Loucy (cell line): ENCODE data around the gene LGR4.

Source experiments
- H2AFZ ChIP-seq: fragments of 200-600 bp; sonication (generic); 2 replicates; pipeline ENCODE4 v1.6.0; 2016; ENCODE audit warnings: antibody characterized with exemption, mild to moderate bottlenecking, low read length, moderate library complexity
- H3F3A ChIP-seq: fragments of 200-600 bp; 2 replicates; pipeline ENCODE4 v1.6.0; 2016; ENCODE audit warnings: antibody characterized with exemption, low read depth, mild to moderate bottlenecking
- H3K27me3 ChIP-seq: fragments of 200-600 bp; sonication (generic); 2 replicates; pipeline ENCODE4 v1.6.1; 2014; ENCODE audit warnings: low read length, mild to moderate bottlenecking; ENCODE audit not compliant: insufficient read depth, poor library complexity, severe bottlenecking
- H3K36me3 ChIP-seq: fragments of 200-600 bp; sonication (generic); 2 replicates; pipeline ENCODE4 v1.6.1; 2016; ENCODE audit warnings: low read length; ENCODE audit not compliant: insufficient read depth
- H3K4me1 ChIP-seq: fragments of 200-600 bp; sonication (generic); 2 replicates; pipeline ENCODE4 v1.5.1; 2014; ENCODE audit warnings: low read length, mild to moderate bottlenecking; ENCODE audit not compliant: insufficient read depth, poor library complexity, severe bottlenecking
- H3K4me2 ChIP-seq: fragments of 200-600 bp; sonication (generic); 2 replicates; pipeline ENCODE4 v1.6.0; 2014; ENCODE audit warnings: antibody characterized with exemption, low read length, low read depth, mild to moderate bottlenecking; ENCODE audit not compliant: poor library complexity, severe bottlenecking
- H3K4me3 ChIP-seq: fragments of 200-600 bp; sonication (generic); 2 replicates; pipeline ENCODE4 v1.5.1; 2014; ENCODE audit warnings: low read length, mild to moderate bottlenecking, mixed read lengths; ENCODE audit not compliant: poor library complexity, severe bottlenecking
- H3K79me2 ChIP-seq: fragments of 200-600 bp; sonication (generic); 2 replicates; pipeline ENCODE4 v1.6.1; 2014; ENCODE audit warnings: low read length; ENCODE audit not compliant: insufficient read depth
- H3K9ac ChIP-seq: fragments of 200-600 bp; sonication (generic); 2 replicates; pipeline ENCODE4 v1.6.0; 2014; ENCODE audit warnings: mild to moderate bottlenecking, low read depth, low read length, moderate library complexity; ENCODE audit not compliant: poor library complexity, severe bottlenecking
- H3K9me2 ChIP-seq: fragments of 200-600 bp; sonication (generic); replicated peaks from 2 replicates; pipeline ENCODE4 v1.6.1; 2016; ENCODE audit warnings: low read depth, low read length, mixed read lengths
- H3K9me3 ChIP-seq: fragments of 200-600 bp; sonication (generic); 2 replicates; pipeline ENCODE4 v1.6.1; 2014; ENCODE audit warnings: mild to moderate bottlenecking, antibody characterized with exemption, low read length, low read depth; ENCODE audit not compliant: insufficient read depth
- H4K20me1 ChIP-seq: fragments of 200-600 bp; sonication (generic); 2 replicates; pipeline ENCODE4 v1.6.0; 2014; ENCODE audit warnings: antibody characterized with exemption, low read length, mild to moderate bottlenecking; ENCODE audit not compliant: insufficient read depth, poor library complexity, severe bottlenecking
- CTCF ChIP-seq: fragments of 200-600 bp; sonication (generic); conservative IDR thresholded peaks from 2 replicates; pipeline ENCODE4 v1.5.1; 2014; ENCODE audit warnings: mild to moderate bottlenecking, antibody characterized with exemption, low read length
- EZH2phosphoT487 ChIP-seq: fragments of 200-600 bp; IDR thresholded peaks from 2 replicates; pipeline ENCODE4 v1.6.1; 2018; ENCODE audit warnings: antibody characterized with exemption, mild to moderate bottlenecking, moderate library complexity, borderline replicate concordance

The LGR4 gene

GRCh38 chr11:27460158-27460978 lies 12.2 kb downstream of the LGR4 start:
- Histone ChIP-seq H3K4me2 (no peak overlapping the region), H3K9me3 (no peaks in the 10 kb centered on the region), H2AFZ (no peak overlapping the region), H3K79me2 (no peaks in the 10 kb centered on the region), H3K4me3 (no peak overlapping the region), H3F3A (no peaks in the 10 kb centered on the region), H4K20me1 (no peaks in the 10 kb centered on the region), H3K4me1 (no peaks in the 10 kb centered on the region), H3K27me3 (no peaks in the 10 kb centered on the region), H3K36me3 (no peaks in the 10 kb centered on the region), H3K9me2 (no peaks in the 10 kb centered on the region), H3K9ac (no peak overlapping the region)
- TF ChIP-seq EZH2phosphoT487 (no peak), CTCF (no peak)

GRCh38 chr11:27459191-27459590 lies 13.4 kb downstream of the LGR4 start:
- H3K9me3 ChIP-seq = no peaks in the 10 kb centered on the region
- H3K4me1 ChIP-seq = no peaks in the 10 kb centered on the region
- no peaks in the 10 kb centered on the region for H3K36me3 ChIP-seq
- no peaks in the 10 kb centered on the region for H3F3A ChIP-seq
- no peak overlapping the region for H3K4me3 ChIP-seq
- no peaks in the 10 kb centered on the region for H3K79me2 ChIP-seq
- no peak overlapping the region for H3K4me2 ChIP-seq
- H2AFZ ChIP-seq = no peak overlapping the region
- TF ChIP-seq CTCF (no peak), EZH2phosphoT487 (no peak)
- no peaks in the 10 kb centered on the region for H4K20me1 ChIP-seq
- no peaks in the 10 kb centered on the region for H3K9me2 ChIP-seq
- no peaks in the 10 kb centered on the region for H3K27me3 ChIP-seq
- H3K9ac ChIP-seq = no peak overlapping the region

GRCh38 chr11:27458182-27458581 lies 14.4 kb downstream of the LGR4 start:
- TF ChIP-seq EZH2phosphoT487 (no peak), CTCF (no peak)
- Histone ChIP-seq H4K20me1 (no peaks in the 10 kb centered on the region), H3K27me3 (no peaks in the 10 kb centered on the region), H3K4me2 (no peak overlapping the region), H3K9me3 (no peaks in the 10 kb centered on the region), H3K9ac (no peak overlapping the region), H3K4me3 (no peak overlapping the region), H3K4me1 (no peaks in the 10 kb centered on the region), H3K36me3 (no peaks in the 10 kb centered on the region), H3K9me2 (no peaks in the 10 kb centered on the region), H3F3A (no peaks in the 10 kb centered on the region), H3K79me2 (no peaks in the 10 kb centered on the region), H2AFZ (no peak overlapping the region)
